H7 (cell line): ENCODE data around the gene AGRP. TPM values are rescaled to one million over a fixed set of nuclear protein-coding genes. Genes with fewer than 3 reads are reported as not detected.
A peak's percentile ranks its signal among the peaks of the same experiment; 100 is the strongest.

Experiments
- DNase-seq: peaks from one replicate; pipeline ENCODE4 v3.0.0; 2012
- H3K27me3 ChIP-seq: 2 replicates; pipeline ENCODE4 v1.6.0; 2011; ENCODE audit warnings: mild to moderate bottlenecking, low read length; ENCODE audit not compliant: control insufficient read depth, insufficient read depth
- H3K36me3 ChIP-seq: replicated peaks from 2 replicates; pipeline ENCODE4 v1.5.1; 2011; ENCODE audit warnings: low read length; ENCODE audit not compliant: control insufficient read depth, insufficient read depth
- H3K4me3 ChIP-seq: 2 replicates; pipeline ENCODE4 v1.5.1; 2011; ENCODE audit warnings: low read depth, mild to moderate bottlenecking, control low read depth, low read length, moderate library complexity; ENCODE audit not compliant: insufficient read depth
- total RNA-seq: library from RNA; depleted of rRNA; stranded (reverse); fragments of >200 nt; shearing (Covaris generic); gene quantifications from 2 replicates; pipeline ENCODE4 v1.2.3, GENCODE V29; 2014; rRNA removed

The AGRP gene
- total RNA-seq, 1 experiment from 2014 or later, result 1.1 TPM

- no peaks in the 10 kb centered on the region for H3K27me3 ChIP-seq
These were observed 45.8 kb downstream of the AGRP start for GRCh38 chr16:67437513-67437912.

GRCh38 chr16:67436640-67437193 lies 46.6 kb downstream of the AGRP start:
- Histone ChIP-seq H3K27me3 (peaks cover under 1% of the 10 kb centered on the region; the same call in 1 of the 2 replicates), H3K4me3 (no peak overlapping the region), H3K36me3 (peaks cover 3% of the 10 kb centered on the region)
- DNase-seq, result no peak

More at GRCh38 chr16:67437513-67437912, 45.8 kb downstream of the AGRP start:
- DNase-seq, result no peak
- peaks cover 3% of the 10 kb centered on the region for H3K36me3 ChIP-seq
- no peak overlapping the region for H3K4me3 ChIP-seq

- Histone ChIP-seq H3K36me3 (peaks cover 3% of the 10 kb centered on the region), H3K27me3 (peaks cover 4% of the 10 kb centered on the region; the same call in 1 of the 2 replicates), H3K4me3 (no peak overlapping the region)
- peak; percentile 76 for DNase-seq
These were observed 47.6 kb downstream of the AGRP start for GRCh38 chr16:67435758-67436164.

- DNase-seq, result no peak
- H3K36me3 ChIP-seq, result peaks cover 2% of the 10 kb centered on the region
- H3K4me3 ChIP-seq, result no peak overlapping the region
- peaks cover 22% of the 10 kb centered on the region for H3K27me3 ChIP-seq
These were observed 50.1 kb downstream of the AGRP start for GRCh38 chr16:67433131-67433719.

Other genes with a start within 250 kb of the AGRP start
- gene FHOD1, start 236.1 kb downstream of the AGRP start, total RNA-seq, result 22.4 and 37.4 TPM in 2 replicates
- 1.6 and 2.5 TPM in 2 replicates for gene SLC9A5, start 234.6 kb downstream of the AGRP start, total RNA-seq
- 9.6 and 15.0 TPM in 2 replicates for gene PLEKHG4, start 204.0 kb downstream of the AGRP start, total RNA-seq
- gene KCTD19, start 156.8 kb downstream of the AGRP start, total RNA-seq, result 0.89 and 2.1 TPM in 2 replicates
- 0.44 TPM in 1 of 2 replicates, not detected in the other for gene LRRC36, start 156.7 kb downstream of the AGRP start, total RNA-seq
- gene TPPP3, start 90.0 kb downstream of the AGRP start, total RNA-seq, result 0.44 and 0.80 TPM in 2 replicates
- gene ZDHHC1, start 67.1 kb downstream of the AGRP start, total RNA-seq, result 8.0 and 10.3 TPM in 2 replicates
- 25.1 and 35.1 TPM in 2 replicates for gene HSD11B2, start 52.4 kb downstream of the AGRP start, total RNA-seq
- 58.4 and 76.9 TPM in 2 replicates for gene ATP6V0D1, start 2.4 kb downstream of the AGRP start, total RNA-seq
- gene RIPOR1, start 45.3 kb upstream of the AGRP start, total RNA-seq, result 8.5 and 9.5 TPM in 2 replicates
- 35.7 and 42.9 TPM in 2 replicates for gene CTCF, start 79.0 kb upstream of the AGRP start, total RNA-seq
- gene CARMIL2, start 161.6 kb upstream of the AGRP start, total RNA-seq, result 3.6 and 6.4 TPM in 2 replicates
- gene ACD, start 176.7 kb upstream of the AGRP start, total RNA-seq, result 44.9 and 52.2 TPM in 2 replicates
- gene PARD6A, start 177.4 kb upstream of the AGRP start, total RNA-seq, result 5.5 and 6.8 TPM in 2 replicates
- 7.0 and 12.3 TPM in 2 replicates for gene ENKD1, start 183.2 kb upstream of the AGRP start, total RNA-seq
- 8.5 and 9.0 TPM in 2 replicates for gene C16orf86, start 183.3 kb upstream of the AGRP start, total RNA-seq
- 25.3 and 26.2 TPM in 2 replicates for gene GFOD2, start 235.8 kb upstream of the AGRP start, total RNA-seq